ENCODE results near the gene DLG4.

Gene DLG4

DNA sequence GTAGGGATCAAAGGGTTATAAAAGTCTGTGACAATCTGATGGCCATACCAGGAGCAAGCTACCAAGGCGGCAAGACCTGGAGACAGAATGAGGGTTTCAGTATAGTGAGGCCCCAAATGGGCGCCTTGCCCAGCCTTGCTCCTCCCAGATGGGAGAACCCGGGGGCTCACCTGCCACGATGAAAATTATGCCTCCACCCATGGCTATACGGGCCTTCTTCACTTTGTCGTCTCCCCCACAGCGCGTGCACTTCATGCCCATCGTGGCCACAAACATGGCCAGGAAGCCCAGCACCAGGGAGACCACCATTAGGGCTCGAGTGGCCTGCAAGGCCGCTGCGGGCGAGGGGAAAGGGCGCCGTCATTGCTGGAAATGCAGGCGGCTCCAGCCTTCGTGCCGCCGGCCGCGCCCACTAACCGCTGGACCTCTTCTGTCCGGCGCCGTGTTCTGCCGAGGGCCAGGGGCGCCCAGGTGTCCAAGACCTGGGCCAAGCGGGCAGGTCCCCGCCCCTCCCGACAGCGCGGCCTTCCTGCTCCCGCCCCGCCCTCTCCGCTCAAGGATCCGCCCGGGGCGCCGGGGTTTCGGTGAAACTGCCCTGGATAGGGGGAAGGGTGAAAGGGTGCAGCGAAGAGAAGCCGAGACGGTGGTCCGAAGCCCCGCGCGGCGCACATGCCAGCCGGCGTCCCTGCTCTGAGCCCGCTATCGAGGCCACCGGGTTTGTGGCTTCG lies 41.2 kb upstream of the DLG4 start:
- no peak for TF ChIP-seq Cebpa-rat (IDR thresholded peaks at IDR 0.05)
- Histone ChIP-seq H4K20me1 (peaks cover 0 to 37% (median 24%) of the 10 kb centered on the region in 11 experiments; a peak in 15 of 22 replicates), H3K27me3 (peaks cover 27 to 75% (median 70%) of the 10 kb centered on the region in 11 experiments), H3K4me3 (peak overlapping the region; percentile 38 to 67 (median 51)), H3K4me2 (peak overlapping the region; percentile 73 to 100 (median 87)), H3K9ac (peak overlapping the region in 10 of 11 experiments; percentile 26 to 80 (median 54); a peak in 17 of 22 replicates), H3K9me3 (replicated peaks in 1 of 11) (no peaks in the 10 kb centered on the region), H3K4me1 (peaks cover 19 to 78% (median 47%) of the 10 kb centered on the region in 10 experiments), H3K27ac (peak overlapping the region in 3 of 11 experiments; percentile 41 to 53 (median 42); a peak in 4 of 22 replicates), H3K36me3 (peaks cover 46 to 51% (median 48%) of the 10 kb centered on the region in 11 experiments)

GRCh38 chr17:7260151-7260550 lies 40.5 kb upstream of the DLG4 start:
- no peak for TF ChIP-seq Cebpa-rat (IDR thresholded peaks at IDR 0.05)
- H3K36me3 ChIP-seq, result peaks cover 53 to 58% (median 55%) of the 10 kb centered on the region in 11 experiments
- H3K27me3 ChIP-seq, result peaks cover 27 to 69% (median 66%) of the 10 kb centered on the region in 11 experiments
- peak overlapping the region in 1 of 11 experiments; percentile 80; a peak in 1 of 22 replicates for H3K9ac ChIP-seq
- peaks cover 0 to 41% (median 24%) of the 10 kb centered on the region in 11 experiments; a peak in 15 of 22 replicates for H4K20me1 ChIP-seq
- H3K4me2 ChIP-seq, result peak overlapping the region in 8 of 11 experiments; percentile 80 to 100 (median 91); a peak in 14 of 22 replicates
- peak overlapping the region in 1 of 10 experiments; percentile 57; a peak in 4 of 20 replicates for H3K4me3 ChIP-seq
- H3K27ac ChIP-seq, result no peak overlapping the region
- H3K4me1 ChIP-seq, result peaks cover 19 to 77% (median 47%) of the 10 kb centered on the region in 10 experiments
- no peaks in the 10 kb centered on the region for H3K9me3 ChIP-seq (replicated peaks in 1 of 11)

- no peak for TF ChIP-seq Cebpa-rat (IDR thresholded peaks at IDR 0.05)
- no peak overlapping the region for H3K27ac ChIP-seq
- peak overlapping the region in 3 of 11 experiments; percentile 3 to 51 (median 36); a peak in 1 of 22 replicates for H3K9ac ChIP-seq
- peaks cover 27 to 62% (median 61%) of the 10 kb centered on the region in 11 experiments for H3K27me3 ChIP-seq
- peak overlapping the region in 10 of 11 experiments; percentile 43 to 100 (median 68); a peak in 15 of 22 replicates for H3K4me2 ChIP-seq
- H3K4me1 ChIP-seq, result peaks cover 19 to 75% (median 47%) of the 10 kb centered on the region in 10 experiments
- H4K20me1 ChIP-seq, result peaks cover 0 to 41% (median 24%) of the 10 kb centered on the region in 11 experiments; a peak in 15 of 22 replicates
- H3K36me3 ChIP-seq, result peaks cover 59 to 64% (median 61%) of the 10 kb centered on the region in 11 experiments
- no peaks in the 10 kb centered on the region for H3K9me3 ChIP-seq (replicated peaks in 1 of 11)
- peak overlapping the region in 3 of 10 experiments; percentile 7 to 43 (median 18); a peak in 1 of 20 replicates for H3K4me3 ChIP-seq
Observed at GRCh38 chr17:7259555-7259889, 39.9 kb upstream of the DLG4 start.

- no peaks in the 10 kb centered on the region for H3K9me3 ChIP-seq (replicated peaks in 1 of 11)
- H3K4me2 ChIP-seq, result peak overlapping the region in 10 of 11 experiments; percentile 43 to 100 (median 68); a peak in 19 of 22 replicates
- H3K9ac ChIP-seq, result peak overlapping the region in 4 of 11 experiments; percentile 3 to 55 (median 42); a peak in 3 of 22 replicates
- peak overlapping the region in 3 of 10 experiments; percentile 7 to 43 (median 18); a peak in 1 of 20 replicates for H3K4me3 ChIP-seq
- H4K20me1 ChIP-seq, result peaks cover 0 to 41% (median 24%) of the 10 kb centered on the region in 11 experiments; a peak in 15 of 22 replicates
- H3K36me3 ChIP-seq, result peaks cover 62 to 70% (median 67%) of the 10 kb centered on the region in 11 experiments
- no peak overlapping the region; a peak in 1 of 22 replicates for H3K27ac ChIP-seq
- peaks cover 19 to 75% (median 49%) of the 10 kb centered on the region in 10 experiments for H3K4me1 ChIP-seq
- peaks cover 27 to 57% (median 55%) of the 10 kb centered on the region in 11 experiments for H3K27me3 ChIP-seq
- TF ChIP-seq Cebpa-rat (IDR thresholded peaks at IDR 0.05), result peak in 9 of 11 experiments; percentile 15 to 78 (median 59); a peak in 9 of 22 replicates
Observed at GRCh38 chr17:7258731-7259554, 39.3 kb upstream of the DLG4 start.

DNA sequence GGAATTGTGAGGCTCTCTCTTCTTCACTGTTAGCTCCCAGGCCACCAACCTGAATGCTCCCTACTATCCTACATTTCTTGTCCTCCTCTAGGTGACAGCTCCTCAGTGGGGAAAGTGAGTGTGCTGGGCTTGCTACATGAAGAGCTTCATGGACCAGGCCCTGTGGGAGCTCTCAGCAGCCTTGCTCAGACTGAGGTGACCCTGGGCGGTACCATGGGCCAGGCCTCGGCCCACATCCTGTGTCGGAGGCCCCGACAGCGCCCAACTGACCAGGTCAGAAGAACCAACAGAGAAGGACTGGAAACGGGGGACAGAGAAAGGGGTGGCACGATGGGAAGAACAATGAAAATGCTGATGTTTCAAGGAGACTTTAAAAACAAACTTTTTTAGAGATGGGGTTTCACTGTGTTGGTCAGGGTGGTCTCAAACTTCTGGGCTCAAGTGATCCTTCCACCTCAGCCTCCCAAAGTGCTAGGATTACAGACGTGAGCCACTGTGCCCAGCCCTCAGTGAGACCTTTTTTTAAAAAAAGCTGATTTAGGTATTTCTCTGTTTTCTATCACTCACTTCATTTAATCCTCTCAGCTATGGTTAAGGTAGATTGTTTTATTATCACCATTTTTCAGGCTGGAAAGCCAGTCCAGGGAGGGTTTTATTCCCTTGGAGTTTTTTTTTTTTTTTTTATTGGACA lies 37.3 kb upstream of the DLG4 start:
- no peaks in the 10 kb centered on the region for H3K9me3 ChIP-seq (replicated peaks in 1 of 11)
- H3K4me2 ChIP-seq, result no peak overlapping the region
- no peak overlapping the region for H3K27ac ChIP-seq
- H3K9ac ChIP-seq, result peak overlapping the region in 2 of 11 experiments; percentile 18 to 32; a peak in 5 of 22 replicates
- H3K4me1 ChIP-seq, result peaks cover 23 to 66% (median 41%) of the 10 kb centered on the region in 10 experiments
- H3K27me3 ChIP-seq, result peaks cover 18 to 36% (median 34%) of the 10 kb centered on the region in 11 experiments
- peaks cover 65 to 76% (median 69%) of the 10 kb centered on the region in 11 experiments for H3K36me3 ChIP-seq
- no peak for TF ChIP-seq Cebpa-rat (IDR thresholded peaks at IDR 0.05)
- no peak overlapping the region for H3K4me3 ChIP-seq
- peaks cover 0 to 41% (median 24%) of the 10 kb centered on the region in 11 experiments; a peak in 14 of 22 replicates for H4K20me1 ChIP-seq

DNA sequence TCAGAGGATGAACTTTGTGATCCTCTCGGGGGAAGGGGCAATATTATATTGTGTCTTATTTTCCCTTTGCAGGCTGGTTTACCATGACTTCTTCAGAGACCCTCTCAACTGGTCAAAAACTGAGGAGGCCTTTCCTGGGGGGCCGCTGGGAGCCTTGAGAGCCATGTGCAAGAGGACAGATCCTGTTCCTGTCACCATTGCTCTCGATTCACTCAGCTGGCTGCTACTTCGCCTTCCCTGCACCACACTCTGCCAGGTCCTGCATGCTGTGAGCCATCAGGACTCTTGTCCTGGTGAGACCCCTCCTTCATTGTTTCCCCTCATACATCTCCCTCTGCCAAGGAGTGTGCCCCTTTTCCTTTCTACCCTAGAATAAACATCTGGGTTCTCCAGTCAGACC lies 34.9 kb upstream of the DLG4 start:
- Histone ChIP-seq H4K20me1 (peaks cover 0 to 40% (median 10%) of the 10 kb centered on the region in 11 experiments; a peak in 17 of 22 replicates), H3K4me2 (peak overlapping the region in 1 of 11 experiments; percentile 96; a peak in 1 of 22 replicates), H3K4me3 (no peak overlapping the region), H3K9me3 (replicated peaks in 1 of 11) (no peaks in the 10 kb centered on the region), H3K9ac (peak overlapping the region in 5 of 11 experiments; percentile 16 to 55 (median 33); a peak in 6 of 22 replicates), H3K36me3 (peaks cover 55 to 64% (median 57%) of the 10 kb centered on the region in 11 experiments), H3K27me3 (peaks cover 0 to 12% (median 10%) of the 10 kb centered on the region in 11 experiments; a peak in 19 of 22 replicates), H3K27ac (no peak overlapping the region), H3K4me1 (peaks cover 18 to 44% (median 31%) of the 10 kb centered on the region in 10 experiments)
- TF ChIP-seq Cebpa-rat (IDR thresholded peaks at IDR 0.05), result no peak

- peak overlapping the region; percentile 80 to 98 (median 93) for H3K4me2 ChIP-seq
- H3K4me1 ChIP-seq, result peaks cover 25 to 44% (median 34%) of the 10 kb centered on the region in 10 experiments
- peak overlapping the region; percentile 86 to 98 (median 96) for H3K9ac ChIP-seq
- no peaks in the 10 kb centered on the region for H3K9me3 ChIP-seq (replicated peaks in 1 of 11)
- peak overlapping the region; percentile 90 to 99 (median 97) for H3K27ac ChIP-seq
- peaks cover 0 to 44% (median 17%) of the 10 kb centered on the region in 11 experiments; a peak in 16 of 22 replicates for H4K20me1 ChIP-seq
- TF ChIP-seq Cebpa-rat (IDR thresholded peaks at IDR 0.05), result no peak
- no peaks in the 10 kb centered on the region; a peak in 1 of 22 replicates for H3K27me3 ChIP-seq
- H3K36me3 ChIP-seq, result peaks cover 42 to 59% (median 48%) of the 10 kb centered on the region in 11 experiments
- peak overlapping the region; percentile 88 to 98 (median 96) for H3K4me3 ChIP-seq
Observed at GRCh38 chr17:7253082-7253481, 33.4 kb upstream of the DLG4 start.

All from BLaER1 treated with 17β-estradiol and CSF1 and Interleukin-3, amounts not matched to agents 10 nM and 100 nM (cell line).